ENCODE results near the gene DNAH9.

- no peak for TF ChIP-seq POLR2AphosphoS5 (IDR thresholded peaks at IDR 0.05; ENCODE audit: low read depth, low read length)
- no peak for TF ChIP-seq POLR2A (IDR thresholded peaks at IDR 0.05; ENCODE audit: low read depth, low read length)
- TF ChIP-seq TAF1 (IDR thresholded peaks at IDR 0.05; ENCODE audit: low read depth, low read length), result no peak
- no peak for TF ChIP-seq SPI1 (IDR thresholded peaks at IDR 0.05; ENCODE audit: low read depth, low read length)
- TF ChIP-seq POU2F2 (IDR thresholded peaks at IDR 0.05; ENCODE audit: low read depth, low read length), result no peak
- no peak for TF ChIP-seq PAX5 (IDR thresholded peaks at IDR 0.05; ENCODE audit: insufficient read depth, low read length, severe bottlenecking)
Measured at GRCh38 chr17:11874756-11875155, 276.5 kb downstream of the DNAH9 start.

Measured in GM12891 (cell line).